ENCODE results near the gene BOLA1.
"Not testable (repeated sequence)": the region's sequence is repeated elsewhere in the genome, so short reads cannot be mapped to it uniquely, and the experiment has no call there.

Gene BOLA1

GRCh38 chr1:149932474-149932873 is 33.1 kb downstream of the BOLA1 start:
- DNase-seq: no peak

- no peak for DNase-seq
These were observed 33.8 kb downstream of the BOLA1 start for GRCh38 chr1:149933208-149933607.

GRCh38 chr1:149934356-149934755 is 35.0 kb downstream of the BOLA1 start:
- DNase-seq: no peak

GRCh38 chr1:149936170-149936991 is 37.0 kb downstream of the BOLA1 start, which contains the start of gene MTMR11:
MTMR11 (minus strand) TSS chr1:149936879; CDS start chr1:149936647, 232 bp downstream.
- no peak for DNase-seq

GRCh38 chr1:149936992-149937705 is 37.8 kb downstream of the BOLA1 start:
- DNase-seq: no peak

GRCh38 chr1:149937759-149938158 is 38.4 kb downstream of the BOLA1 start:
- DNase-seq: no peak

- not testable (repeated sequence) for DNase-seq
These were observed 39.3 kb downstream of the BOLA1 start for GRCh38 chr1:149938668-149939003.

- no peak for DNase-seq
These were observed 41.1 kb downstream of the BOLA1 start for GRCh38 chr1:149940427-149940826.

- DNase-seq: no peak
These were observed 42.8 kb downstream of the BOLA1 start for GRCh38 chr1:149942207-149942606.

GRCh38 chr1:149942885-149943284 is 43.5 kb downstream of the BOLA1 start:
- DNase-seq: no peak

GRCh38 chr1:149945206-149945605 is 45.8 kb downstream of the BOLA1 start:
- DNase-seq: no peak

- DNase-seq: no peak
These were observed 50.5 kb downstream of the BOLA1 start for GRCh38 chr1:149949911-149950310.
